ENCODE measurements around the gene HMMR.

- no peak for TF ChIP-seq CTCF (IDR thresholded peaks at IDR 0.05)
- TF ChIP-seq EP300 (IDR thresholded peaks at IDR 0.05), result no peak
Measured at GRCh38 chr5:163433271-163433670, 27.2 kb upstream of the HMMR start.
